Endothelial cell of umbilical vein (primary cell): ENCODE results near the gene KDR. TPM values are rescaled to one million over a fixed set of nuclear protein-coding genes. Genes with fewer than 3 reads are reported as not detected.

Experiments used
- BruUV-seq: library from RNA; stranded (reverse); fragments of 400-500 nt; replicated peaks from 2 replicates; lab custom pipeline; 2021; lab: Mats Ljungman, UMichigan
- CTCF ChIA-PET: fragments of 300-600, 350-600 bp; sonication (Branson Sonifier 250); formaldehyde crosslinking; loops from one replicate; lab custom pipeline; 2021; ENCODE audit warnings: antibody characterized with exemption, inconsistent platforms; lab: Charles Lee
- POLR2A ChIA-PET: fragments of 300-600, 350-600 bp; sonication (Branson Sonifier 250); formaldehyde crosslinking; loops from one replicate; lab custom pipeline; 2021; ENCODE audit warnings: antibody characterized with exemption, inconsistent platforms; lab: Charles Lee
- DNase-seq: peaks from one replicate; pipeline ENCODE4 v3.0.0-alpha.2; 2011; ENCODE audit warnings: low read depth, low spot score
- FAIRE-seq: peaks from 2 replicates; lab custom pipeline; 2011; peaks lifted over from hg19 to GRCh38; lab: Jason Lieb, UNC
- H2AFZ ChIP-seq: 2 replicates; pipeline ENCODE4 v1.6.0; 2012; ENCODE audit warnings: low read depth, low read length, control low read depth, inconsistent platforms
- H3K27ac ChIP-seq: 2 replicates; pipeline ENCODE4 v1.5.1; 2011; ENCODE audit warnings: low read depth, mild to moderate bottlenecking, control low read depth, low read length, moderate library complexity; ENCODE audit not compliant: insufficient read depth
- H3K27me3 ChIP-seq, 2 experiments: 2 replicates each; pipeline versions ENCODE4 v1.6.0 to v1.6.1; 2011; ENCODE audit warnings: low read length in 2 of 2, mixed read lengths in 1 of 2; ENCODE audit not compliant: control insufficient read depth in 2 of 2, insufficient read depth in 2 of 2
- H3K36me3 ChIP-seq, 2 experiments: 2 replicates in 1 of 2; 3 replicates in 1 of 2; pipeline ENCODE4 v1.5.1; 2011; ENCODE audit warnings: low read length in 2 of 2, mild to moderate bottlenecking in 1 of 2, moderate library complexity in 1 of 2; ENCODE audit not compliant: control insufficient read depth in 2 of 2, insufficient read depth in 2 of 2; ENCODE audit errors: extremely low read depth in 1 of 2
- H3K4me1 ChIP-seq: 3 replicates; pipeline ENCODE4 v1.5.1; 2011; ENCODE audit warnings: mild to moderate bottlenecking, low read length; ENCODE audit not compliant: control insufficient read depth, insufficient read depth; ENCODE audit errors: extremely low read depth
- H3K4me2 ChIP-seq: 2 replicates; pipeline ENCODE4 v1.6.1; 2011; ENCODE audit warnings: low read length, control low read depth, mixed read lengths; ENCODE audit not compliant: insufficient read depth
- H3K4me3 ChIP-seq, 3 experiments: fragments of 200-600 bp in 1 of 3; sonication (generic), shearing (Covaris generic) in 1 of 3; replicated peaks in 1 of 3; 2 replicates each; pipeline ENCODE4 v1.5.1; 2011 to 2016; ENCODE audit warnings: control low read depth in 3 of 3, low read length in 3 of 3, mild to moderate bottlenecking in 2 of 3, inconsistent platforms in 1 of 3, low read depth in 1 of 3, moderate library complexity in 1 of 3; ENCODE audit not compliant: insufficient read depth in 1 of 3
- H3K79me2 ChIP-seq: 2 replicates; pipeline ENCODE4 v1.6.0; 2012; ENCODE audit warnings: low read length, inconsistent platforms; ENCODE audit not compliant: control insufficient read depth, insufficient read depth
- H3K9ac ChIP-seq: replicated peaks from 2 replicates; pipeline ENCODE3; 2011; ENCODE audit warnings: low read length, control low read depth; ENCODE audit not compliant: insufficient read depth; ENCODE audit errors: extremely low read depth
- H3K9me1 ChIP-seq: replicated peaks from 3 replicates; pipeline ENCODE4 v1.6.0; 2011; ENCODE audit warnings: mild to moderate bottlenecking, low read length; ENCODE audit not compliant: control insufficient read depth, insufficient read depth; ENCODE audit errors: extremely low read depth
- H3K9me3 ChIP-seq: replicated peaks from 2 replicates; pipeline ENCODE4 v1.5.1; 2012; ENCODE audit warnings: low read length, inconsistent platforms; ENCODE audit not compliant: control insufficient read depth, insufficient read depth
- H4K20me1 ChIP-seq: replicated peaks from 2 replicates; pipeline ENCODE3; 2011; ENCODE audit warnings: mild to moderate bottlenecking, low read length; ENCODE audit not compliant: control insufficient read depth, insufficient read depth; ENCODE audit errors: extremely low read depth
- EZH2 ChIP-seq: IDR thresholded peaks from 2 replicates; pipeline ENCODE4 v1.6.1; 2012; ENCODE audit warnings: borderline replicate concordance, low read depth, mild to moderate bottlenecking, moderate library complexity, low read length, inconsistent platforms; ENCODE audit not compliant: severe bottlenecking
- FOS ChIP-seq: IDR thresholded peaks from 2 replicates; pipeline ENCODE4 v1.6.1; 2011; ENCODE audit warnings: mild to moderate bottlenecking, low read length, moderate library complexity, borderline replicate concordance; ENCODE audit not compliant: insufficient read depth
- GATA2 ChIP-seq: IDR thresholded peaks from 2 replicates; pipeline ENCODE4 v1.7.0; 2011; ENCODE audit warnings: low read depth, mild to moderate bottlenecking, moderate library complexity, mixed read lengths, low read length; ENCODE audit not compliant: insufficient read length, insufficient read depth
- JUN ChIP-seq: IDR thresholded peaks from 2 replicates; pipeline ENCODE4 v1.6.1; 2011; ENCODE audit warnings: borderline replicate concordance, low read depth; ENCODE audit not compliant: insufficient read length, insufficient read depth
- MYC ChIP-seq: IDR thresholded peaks from one replicate; pipeline ENCODE4 v1.6.1; 2011; ENCODE audit warnings: mild to moderate bottlenecking, low read depth, low read length
- POLR2A ChIP-seq: IDR thresholded peaks from 2 replicates; pipeline ENCODE4 v1.6.1; 2012; ENCODE audit warnings: low read depth, mild to moderate bottlenecking, control low read depth, low read length
- POLR2AphosphoS5 ChIP-seq: IDR thresholded peaks from 2 replicates; pipeline ENCODE4 v1.6.1; 2012; ENCODE audit warnings: low read depth, mild to moderate bottlenecking, control low read depth, low read length, moderate library complexity; ENCODE audit not compliant: insufficient read depth
- dilution Hi-C: fragments of 300-500 bp; cut with MboI; formaldehyde crosslinking; loops from one replicate; pipeline ENCODE4 v1.15.0; 2019; ENCODE audit warnings: low sequenced_read_pairs; ENCODE audit not compliant: extremely low pct_ligation_motif_present
- intact Hi-C: fragments of 100-400 bp; cut with micrococcal nuclease; formaldehyde crosslinking; loops from one replicate; pipeline ENCODE4 v1.10.0; 2022
- polyA plus RNA-seq, 4 experiments: library from polyadenylated mRNA; depleted of rRNA in 3 of 4; stranded (reverse) in 3 of 4; unstranded in 1 of 4; fragments of >200 nt; gene quantifications; 2 replicates each; pipeline versions ENCODE4 v1.2.1 to v1.2.3, GENCODE V29; 2011 to 2012; ENCODE audit warnings: missing spikeins in 1 of 4
- total RNA-seq: library from RNA; stranded (reverse); gene quantifications from 2 replicates; pipeline ENCODE4 v1.2.3, GENCODE V29; 2021
- TF ChIP-seq, protein P1 (sequence below), 2 donors: IDR thresholded peaks; 1 replicate in 1 of 2; 2 replicates in 1 of 2; pipeline ENCODE4 v1.5.1; 2011; ENCODE audit warnings: low read length in 2 of 2, mild to moderate bottlenecking in 2 of 2, moderate library complexity in 2 of 2, control low read depth in 1 of 2, inconsistent platforms in 1 of 2, low read depth in 1 of 2; ENCODE audit not compliant: insufficient read depth in 1 of 2; ENCODE audit errors: extremely low read depth in 1 of 2
- TF ChIP-seq, protein P2 (sequence below): IDR thresholded peaks from 2 replicates; pipeline ENCODE4 v1.6.1; 2011; ENCODE audit not compliant: insufficient read depth, insufficient read length

Gene KDR
- total and polyA plus RNA-seq, 2 donors (not counting 3 experiments of a cell fraction or from before 2014, with no cell fraction given) = 80.5 to 145 TPM

DNA sequence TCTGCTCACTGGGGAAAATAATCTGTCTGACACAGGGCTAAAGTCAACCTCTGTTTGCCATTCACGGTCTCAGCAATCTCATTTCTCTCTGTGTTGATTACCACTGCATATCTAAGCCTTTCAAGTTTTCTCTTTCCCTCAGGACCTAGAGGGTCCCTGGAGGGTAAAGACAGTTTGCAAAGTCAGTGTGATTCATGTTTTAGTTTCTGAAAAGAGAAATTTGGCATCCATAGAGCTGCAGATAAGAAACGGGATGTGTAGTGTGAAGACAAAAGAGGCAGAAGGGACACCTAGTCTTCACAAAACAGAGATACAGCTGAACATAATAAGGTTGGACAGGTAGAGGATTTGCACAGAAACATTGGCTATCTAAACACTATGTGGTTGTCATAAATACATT, 34.5 kb upstream of the KDR start:
- peak overlapping the region; percentile 64 for H3K4me2 ChIP-seq
- H3K9me3 ChIP-seq = no peaks in the 10 kb centered on the region
- H3K79me2 ChIP-seq = no peaks in the 10 kb centered on the region
- H3K36me3 ChIP-seq = no peaks in the 10 kb centered on the region
- POLR2A ChIA-PET = no interaction called here
- CTCF ChIA-PET = interaction anchor here (1.0 to 1.9 kb wide), 9 partner anchors 9 to 27 kb away, joined by 3 to 10 read pairs (median 5); no protein-coding TSS in a partner anchor
- TF ChIP-seq, protein P1, sequence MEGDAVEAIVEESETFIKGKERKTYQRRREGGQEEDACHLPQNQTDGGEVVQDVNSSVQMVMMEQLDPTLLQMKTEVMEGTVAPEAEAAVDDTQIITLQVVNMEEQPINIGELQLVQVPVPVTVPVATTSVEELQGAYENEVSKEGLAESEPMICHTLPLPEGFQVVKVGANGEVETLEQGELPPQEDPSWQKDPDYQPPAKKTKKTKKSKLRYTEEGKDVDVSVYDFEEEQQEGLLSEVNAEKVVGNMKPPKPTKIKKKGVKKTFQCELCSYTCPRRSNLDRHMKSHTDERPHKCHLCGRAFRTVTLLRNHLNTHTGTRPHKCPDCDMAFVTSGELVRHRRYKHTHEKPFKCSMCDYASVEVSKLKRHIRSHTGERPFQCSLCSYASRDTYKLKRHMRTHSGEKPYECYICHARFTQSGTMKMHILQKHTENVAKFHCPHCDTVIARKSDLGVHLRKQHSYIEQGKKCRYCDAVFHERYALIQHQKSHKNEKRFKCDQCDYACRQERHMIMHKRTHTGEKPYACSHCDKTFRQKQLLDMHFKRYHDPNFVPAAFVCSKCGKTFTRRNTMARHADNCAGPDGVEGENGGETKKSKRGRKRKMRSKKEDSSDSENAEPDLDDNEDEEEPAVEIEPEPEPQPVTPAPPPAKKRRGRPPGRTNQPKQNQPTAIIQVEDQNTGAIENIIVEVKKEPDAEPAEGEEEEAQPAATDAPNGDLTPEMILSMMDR (IDR thresholded peaks at IDR 0.05; ENCODE audit: extremely low read depth in 1 of 2, insufficient read depth in 1 of 2, low read depth in 1 of 2, low read length in 2 of 2) = no peak
- no peak for TF ChIP-seq FOS
- TF ChIP-seq GATA2 = no peak
- TF ChIP-seq EZH2 = no peak
- no peak for TF ChIP-seq MYC
- TF ChIP-seq, protein P2, sequence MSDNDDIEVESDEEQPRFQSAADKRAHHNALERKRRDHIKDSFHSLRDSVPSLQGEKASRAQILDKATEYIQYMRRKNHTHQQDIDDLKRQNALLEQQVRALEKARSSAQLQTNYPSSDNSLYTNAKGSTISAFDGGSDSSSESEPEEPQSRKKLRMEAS = no peak
- no peak for TF ChIP-seq POLR2A
- TF ChIP-seq POLR2AphosphoS5 = no peak
- no peak for TF ChIP-seq JUN
- FAIRE-seq (peak; percentile 67), DNase-seq (peak; percentile 51)
- intact Hi-C loops = loop anchor here (1.0 kb wide), 1 partner anchor 8 kb away; no protein-coding TSS in a partner anchor
- peak overlapping the region; percentile 71 for H2AFZ ChIP-seq
- dilution Hi-C loops = no loop called here
- peaks cover 28% of the 10 kb centered on the region for H3K4me1 ChIP-seq
- H3K9me1 ChIP-seq = no peaks in the 10 kb centered on the region
- H3K27ac ChIP-seq = peak overlapping the region; percentile 42
- H3K9ac ChIP-seq = peak overlapping the region; percentile 17
- H4K20me1 ChIP-seq = no peaks in the 10 kb centered on the region
- no peak overlapping the region for H3K4me3 ChIP-seq
- BruUV-seq = no TSS peak
- H3K27me3 ChIP-seq = no peaks in the 10 kb centered on the region
